Stimulated activated memory B cell treated with anti-CD40 and anti-IgM and Interleukin-4, amounts not matched to agents 10 μg/mL and 1 μg/mL and 100 μg/mL, for 72 hours (primary cell): ENCODE data around the gene PANK1.
A peak's percentile ranks its signal among the peaks of the same experiment; 100 is the strongest.
"Not testable (repeated sequence)": the region's sequence is repeated elsewhere in the genome, so short reads cannot be mapped to it uniquely, and the experiment has no call there.

Experiments used
- ATAC-seq: fragments of 150-1000 bp; cut with Tn5 transposase; 2 replicates; pipeline ENCODE4 v1.10.0; 2021
- H3K27ac Mint-ChIP-seq: one replicate; pipeline ENCODE4 v1.8.0; 2022; ENCODE audit warnings: mild to moderate bottlenecking, mixed read lengths
- H3K27me3 Mint-ChIP-seq: one replicate; pipeline ENCODE4 v1.8.0; 2022; ENCODE audit warnings: mixed read lengths
- H3K36me3 Mint-ChIP-seq: one replicate; pipeline ENCODE4 v1.8.0; 2022; ENCODE audit warnings: mixed read lengths
- H3K4me1 Mint-ChIP-seq: one replicate; pipeline ENCODE4 v1.8.0; 2022; ENCODE audit warnings: mixed read lengths
- H3K4me3 Mint-ChIP-seq: one replicate; pipeline ENCODE4 v1.8.0; 2022; ENCODE audit warnings: mild to moderate bottlenecking, moderate library complexity, mixed read lengths
- H3K9me3 Mint-ChIP-seq: one replicate; pipeline ENCODE4 v1.8.0; 2022; ENCODE audit warnings: mixed read lengths

PANK1 gene

DNA sequence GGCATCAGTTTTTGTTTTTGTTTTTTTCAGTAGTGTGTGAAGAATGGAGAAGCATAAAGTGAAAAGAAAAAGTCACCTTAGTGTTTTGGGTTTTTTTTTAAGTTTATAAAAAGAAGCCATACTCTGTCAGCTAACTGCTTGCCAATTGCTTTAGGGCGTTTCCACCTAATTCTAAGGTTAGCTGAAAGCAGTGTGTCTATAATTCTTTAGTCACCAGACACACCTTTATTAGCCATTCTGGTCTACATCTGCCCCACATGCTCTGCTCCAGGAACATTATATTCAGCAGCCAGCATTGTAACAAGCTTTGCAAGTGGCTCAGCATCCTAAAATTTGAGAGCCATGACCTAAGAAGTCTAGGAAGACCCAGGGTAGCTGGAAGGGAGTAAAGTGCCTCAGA, 95.5 kb downstream of the PANK1 start:
- H3K9me3 Mint-ChIP-seq, result no peaks in the 10 kb centered on the region
- no peaks in the 10 kb centered on the region for H3K4me1 Mint-ChIP-seq
- ATAC-seq, result no peak
- no peak overlapping the region for H3K4me3 Mint-ChIP-seq
- H3K27ac Mint-ChIP-seq, result no peak overlapping the region
- H3K27me3 Mint-ChIP-seq, result peaks cover 9% of the 10 kb centered on the region
- no peaks in the 10 kb centered on the region for H3K36me3 Mint-ChIP-seq

DNA sequence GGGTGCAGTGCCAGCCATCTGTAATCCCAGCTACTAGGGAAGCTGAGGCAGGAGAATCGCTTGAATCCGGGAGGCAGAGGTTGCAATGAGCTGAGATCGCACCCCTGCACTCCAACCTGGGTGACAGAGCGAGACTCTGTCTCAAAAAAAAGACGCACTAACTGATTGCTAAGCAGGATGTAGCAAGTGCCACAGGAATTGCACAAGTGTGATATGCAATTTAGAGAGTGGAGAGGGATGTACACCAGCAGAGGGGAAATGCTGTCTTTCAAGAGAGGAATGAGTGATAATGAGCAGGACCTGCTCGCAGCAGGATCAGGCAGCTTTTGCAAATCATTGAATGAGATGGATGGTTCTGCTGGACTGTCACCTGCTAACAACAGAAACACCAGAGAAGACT, 96.4 kb downstream of the PANK1 start:
- Mint-ChIP-seq H3K36me3 (no peaks in the 10 kb centered on the region), H3K27me3 (peaks cover 9% of the 10 kb centered on the region), H3K27ac (no peak overlapping the region), H3K9me3 (no peaks in the 10 kb centered on the region), H3K4me1 (no peaks in the 10 kb centered on the region), H3K4me3 (no peak overlapping the region)
- ATAC-seq, result no peak

DNA sequence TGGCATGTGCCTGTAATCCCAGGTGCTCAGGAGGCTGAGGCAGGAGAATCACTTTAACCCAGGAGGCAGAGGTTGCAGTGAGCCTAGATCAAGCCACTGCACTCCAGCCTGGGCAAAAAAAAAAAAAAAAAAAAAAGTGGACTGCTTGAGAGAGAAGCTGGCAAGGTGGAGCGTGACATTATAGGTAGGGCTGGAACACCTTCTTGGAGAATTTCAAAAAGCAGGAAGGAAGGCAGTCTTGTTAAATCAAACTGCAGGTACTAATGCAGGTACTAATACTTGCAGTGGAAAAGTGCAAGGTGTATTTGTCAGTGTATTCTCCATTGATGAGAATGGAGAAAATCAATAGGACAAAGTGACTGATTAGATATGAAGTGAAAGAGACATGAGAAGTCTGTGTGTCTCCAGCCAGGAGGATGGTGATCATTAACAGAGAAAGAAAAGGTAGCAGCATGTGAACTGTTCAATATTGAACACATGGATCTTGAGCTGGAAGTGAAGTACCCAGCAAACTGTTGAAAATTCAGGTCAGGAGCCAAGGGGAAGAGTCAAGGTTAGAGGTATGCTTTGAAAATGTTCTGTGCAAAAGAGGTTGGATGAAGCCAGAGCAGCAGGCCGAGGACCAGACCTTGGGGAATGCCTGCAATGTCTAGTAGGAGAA, 97.1 kb downstream of the PANK1 start:
- Mint-ChIP-seq H3K36me3 (no peaks in the 10 kb centered on the region), H3K9me3 (no peaks in the 10 kb centered on the region), H3K27ac (no peak overlapping the region), H3K4me3 (no peak overlapping the region), H3K27me3 (peaks cover 9% of the 10 kb centered on the region), H3K4me1 (no peaks in the 10 kb centered on the region)
- no peak for ATAC-seq

DNA sequence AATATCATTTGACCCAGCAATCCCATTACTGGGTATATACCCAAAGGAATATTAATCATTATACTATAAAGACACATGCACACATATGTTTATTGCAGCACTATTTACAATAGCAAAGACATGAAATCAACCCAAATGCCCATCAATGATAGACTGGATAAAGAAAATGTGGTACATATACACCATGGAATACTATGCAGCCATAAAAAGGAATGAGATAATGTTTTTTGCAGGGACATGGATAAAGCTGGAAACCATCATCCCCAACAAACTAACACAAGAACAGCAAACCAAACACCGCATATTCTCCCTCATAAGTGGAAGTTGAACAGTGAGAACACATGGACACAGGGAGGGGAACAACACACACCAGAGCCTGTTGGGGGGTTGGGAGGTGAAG, 98.4 kb downstream of the PANK1 start:
- not testable (repeated sequence) for H3K4me3 Mint-ChIP-seq, H3K27ac Mint-ChIP-seq

DNA sequence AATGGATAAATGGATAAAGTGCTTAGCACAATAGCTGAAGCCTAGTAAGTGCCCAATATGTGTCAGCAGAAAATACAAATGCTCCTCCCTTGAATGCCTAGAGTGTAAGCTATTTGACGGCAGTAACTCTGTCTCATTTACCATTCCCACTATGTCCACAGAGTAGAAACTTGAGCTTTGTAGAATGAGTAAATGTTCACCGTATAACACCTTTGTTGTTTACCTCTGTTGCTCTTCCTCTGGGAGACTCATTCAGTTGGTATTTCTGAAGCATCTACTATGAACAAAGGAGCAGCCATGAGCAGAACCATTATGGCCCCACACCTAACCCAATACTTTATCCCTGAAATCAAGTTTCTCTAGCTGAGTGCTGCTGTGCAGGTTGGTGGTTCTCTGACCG, 101.2 kb downstream of the PANK1 start:
- Mint-ChIP-seq H3K36me3 (no peaks in the 10 kb centered on the region), H3K9me3 (no peaks in the 10 kb centered on the region), H3K27me3 (peaks cover 19% of the 10 kb centered on the region), H3K27ac (no peak overlapping the region), H3K4me1 (no peaks in the 10 kb centered on the region), H3K4me3 (no peak overlapping the region)
- no peak for ATAC-seq

More for the DNA sequence above, 98.4 kb downstream of the PANK1 start:
- not testable (repeated sequence) for H3K27me3 Mint-ChIP-seq, H3K4me1 Mint-ChIP-seq, H3K36me3 Mint-ChIP-seq, H3K9me3 Mint-ChIP-seq, ATAC-seq

DNA sequence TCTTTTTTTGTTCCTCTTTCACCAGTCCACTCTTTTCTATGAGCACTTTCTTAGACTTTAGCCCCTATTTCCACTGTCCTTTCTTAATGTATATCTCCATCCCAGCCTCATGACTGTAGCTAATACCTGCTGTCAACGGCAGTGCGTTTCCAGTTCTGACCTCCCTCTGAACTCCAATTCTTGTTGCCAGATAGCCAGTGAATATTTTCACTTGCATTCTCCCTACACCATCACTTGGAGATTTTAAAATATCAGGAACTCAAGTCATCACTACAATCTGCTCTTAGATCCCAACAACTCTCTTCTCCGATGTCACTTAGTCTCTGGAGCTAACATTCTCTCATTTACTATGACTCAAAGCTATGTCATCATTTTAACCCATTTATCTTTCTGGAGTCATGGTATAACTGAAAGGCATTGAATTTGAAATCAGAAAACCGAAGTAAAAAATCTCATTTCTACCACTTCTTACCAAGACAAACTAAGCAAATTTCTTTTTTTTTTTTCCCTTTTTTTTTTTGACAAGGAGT, 104.6 kb downstream of the PANK1 start:
- Mint-ChIP-seq H3K27me3 (peaks cover 19% of the 10 kb centered on the region), H3K27ac (no peak overlapping the region), H3K4me1 (no peaks in the 10 kb centered on the region), H3K9me3 (no peaks in the 10 kb centered on the region), H3K4me3 (no peak overlapping the region), H3K36me3 (no peaks in the 10 kb centered on the region)
- no peak for ATAC-seq

DNA sequence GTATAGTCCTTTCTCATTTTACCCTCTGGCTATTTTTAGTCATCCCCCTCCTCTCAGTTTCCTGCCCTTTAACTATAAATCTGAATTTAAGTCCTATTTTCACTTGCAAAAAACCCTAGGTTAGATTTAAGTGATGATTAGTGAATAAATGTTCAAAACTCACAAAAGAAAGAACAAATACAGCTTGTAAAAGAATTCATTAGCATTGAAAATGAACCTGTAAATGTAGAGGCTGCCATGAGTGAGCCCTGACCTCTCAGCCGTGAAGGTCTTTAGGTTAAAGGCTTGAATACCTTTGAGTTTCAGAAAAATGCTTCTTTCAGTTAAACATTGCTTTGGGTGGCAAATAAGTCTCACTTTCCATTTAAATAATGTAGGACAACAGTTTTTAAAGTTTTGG, 107.7 kb downstream of the PANK1 start:
- Mint-ChIP-seq H3K36me3 (no peaks in the 10 kb centered on the region), H3K4me1 (peaks cover 6% of the 10 kb centered on the region), H3K9me3 (no peaks in the 10 kb centered on the region), H3K27me3 (peaks cover 47% of the 10 kb centered on the region), H3K4me3 (no peak overlapping the region), H3K27ac (no peak overlapping the region)
- no peak for ATAC-seq

DNA sequence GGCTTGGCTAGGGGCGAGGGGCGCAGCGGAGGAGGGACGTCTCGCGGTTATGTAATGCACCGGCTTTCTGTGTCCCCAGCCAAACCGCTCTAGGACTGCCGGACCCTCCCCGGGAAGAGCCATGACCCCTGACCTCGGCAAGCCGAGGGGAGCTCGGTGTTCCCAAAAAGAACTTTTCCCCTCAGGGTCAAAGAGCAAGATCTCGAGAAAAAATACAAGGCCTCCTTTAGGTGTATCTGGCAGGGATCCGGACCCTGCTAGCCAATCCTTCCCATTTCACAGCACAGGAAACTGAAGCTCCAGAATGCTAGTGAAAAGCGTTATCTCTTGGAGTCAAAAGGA, 109.1 kb downstream of the PANK1 start:
- Mint-ChIP-seq H3K27me3 (peaks cover 61% of the 10 kb centered on the region), H3K9me3 (no peaks in the 10 kb centered on the region), H3K36me3 (no peaks in the 10 kb centered on the region), H3K4me1 (peaks cover 6% of the 10 kb centered on the region), H3K4me3 (no peak overlapping the region), H3K27ac (no peak overlapping the region)
- ATAC-seq, result no peak

DNA sequence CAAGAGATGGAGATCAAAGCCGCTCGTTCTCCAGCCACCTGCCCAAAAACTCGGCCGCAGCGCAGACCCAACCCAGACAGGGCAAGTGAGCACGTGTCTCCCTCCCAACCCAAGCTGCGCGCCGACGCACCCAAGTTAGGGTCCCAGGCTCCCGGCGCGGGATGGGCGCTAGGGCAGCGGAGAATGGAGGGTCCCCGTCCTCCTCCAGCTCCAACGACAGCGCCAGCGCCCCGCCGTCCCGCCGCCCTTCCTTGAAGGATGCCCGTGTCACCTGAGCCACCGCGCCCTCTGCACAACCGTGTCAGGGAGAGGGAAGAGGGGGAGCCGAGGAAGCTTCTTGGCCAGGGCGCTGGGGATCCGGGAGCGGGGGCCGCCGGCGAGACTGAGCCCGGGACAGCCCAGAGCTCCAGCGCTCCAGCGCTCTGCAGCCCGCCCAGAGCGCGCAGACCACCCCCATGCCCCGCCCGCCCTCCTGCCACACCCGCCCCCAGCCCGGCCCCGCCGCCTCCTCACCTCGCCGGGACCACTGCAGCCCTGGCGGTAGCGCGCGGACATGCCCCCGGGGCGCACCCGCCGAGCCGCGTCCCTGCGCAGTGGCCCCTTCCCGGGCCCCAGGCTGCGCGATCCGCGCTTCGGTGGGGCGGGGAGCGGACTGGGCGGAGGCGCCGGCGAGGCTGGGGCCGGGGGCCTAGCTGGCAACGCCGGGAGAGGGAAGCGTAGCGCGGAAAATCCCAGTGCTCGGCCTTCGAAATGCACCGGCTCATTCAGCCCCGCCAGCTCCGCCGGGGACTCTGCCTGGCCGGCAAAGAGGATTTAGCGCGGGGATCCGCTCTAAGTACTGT, 109.7 kb downstream of the PANK1 start, which contains the start of gene SLC16A12:
SLC16A12 (minus strand) TSS at position 424 of the 842 bp plus-strand sequence. CDS start 73,016 bp downstream, outside the sequence.
- Mint-ChIP-seq H3K27ac (no peak within 1 kb of the TSS), H3K4me1 (peaks cover 6% of the 10 kb centered on the region), H3K4me3 (no peak within 1 kb of the TSS), H3K9me3 (no peaks in the 10 kb centered on the region), H3K27me3 (peaks cover 61% of the 10 kb centered on the region), H3K36me3 (no peaks in the 10 kb centered on the region)
- ATAC-seq, result peak; percentile 55

DNA sequence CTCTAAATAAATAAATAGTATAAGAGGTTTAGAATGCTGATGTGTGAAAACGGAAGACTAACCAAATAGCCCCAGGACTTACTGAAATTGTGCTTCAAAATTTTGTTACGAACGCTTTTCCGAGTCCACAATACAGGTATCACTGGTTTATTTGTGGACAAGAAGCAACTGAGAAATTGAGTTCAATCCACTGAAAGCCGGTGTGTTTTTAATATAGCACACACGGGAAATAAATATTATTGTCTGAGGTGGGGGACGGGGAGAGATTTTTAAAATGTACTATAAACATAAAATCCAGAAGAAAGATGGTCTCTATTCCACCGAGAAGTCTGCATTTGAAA, 110.2 kb downstream of the PANK1 start:
- Mint-ChIP-seq H3K27ac (no peak overlapping the region), H3K4me3 (no peak overlapping the region), H3K36me3 (no peaks in the 10 kb centered on the region), H3K27me3 (peaks cover 57% of the 10 kb centered on the region), H3K4me1 (peaks cover 6% of the 10 kb centered on the region), H3K9me3 (no peaks in the 10 kb centered on the region)
- ATAC-seq, result no peak
